AG08395 (cell line): ENCODE results near the gene ASB3.
"Not testable (repeated sequence)": the region's sequence is repeated elsewhere in the genome, so short reads cannot be mapped to it uniquely, and the experiment has no call there.

Experiments used
- DNase-seq: peaks from one replicate; pipeline ENCODE4 v3.0.0; 2012; ENCODE audit warnings: mixed read lengths, low spot score

The ASB3 gene

DNA sequence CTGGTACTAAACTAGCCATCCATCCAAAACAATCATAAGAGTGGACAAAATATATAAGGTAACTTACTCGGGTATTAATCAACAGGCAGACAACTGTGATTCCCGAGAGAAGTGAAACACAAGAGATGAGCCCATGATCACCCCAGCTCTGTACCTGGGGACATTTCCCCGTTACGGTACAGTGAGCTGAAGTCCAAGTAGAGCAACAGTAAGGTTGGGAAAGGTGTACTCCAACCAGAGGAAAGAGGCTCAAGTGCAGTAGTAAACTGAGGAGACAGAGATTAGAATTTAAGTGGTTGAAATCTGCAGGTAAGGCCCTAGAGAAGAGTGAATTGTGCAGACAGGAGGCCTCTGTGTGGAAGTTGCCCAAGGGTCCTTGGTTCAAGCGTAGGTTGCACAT, 49.7 kb downstream of the ASB3 start:
- DNase-seq, result no peak

DNA sequence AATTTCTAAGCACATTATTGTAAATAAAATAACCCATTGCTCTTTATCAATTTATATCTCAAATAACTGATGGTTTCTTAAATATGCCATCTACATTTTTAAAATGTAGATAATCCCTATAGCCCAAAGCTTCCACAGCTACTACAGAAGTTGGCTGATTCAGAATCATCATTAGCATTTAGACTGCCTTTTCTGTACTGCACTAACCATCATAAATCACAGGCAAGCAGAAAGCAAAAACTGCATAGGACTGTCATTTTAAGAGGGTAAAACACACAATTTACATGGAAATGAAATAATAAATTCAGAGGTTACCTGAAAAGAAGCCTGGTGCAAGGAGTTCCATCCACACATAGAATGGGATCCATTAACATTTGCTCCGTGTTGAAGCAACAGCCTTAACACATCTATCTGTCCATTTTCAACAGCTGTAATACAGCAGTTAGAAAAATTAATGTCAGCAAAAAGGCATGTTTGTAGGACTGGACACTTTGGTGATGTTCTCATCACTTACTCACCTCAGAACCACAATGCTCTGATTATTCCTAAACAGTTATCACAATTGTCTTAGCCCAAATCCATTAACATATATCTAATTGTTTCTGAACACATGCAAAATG, 57.5 kb downstream of the ASB3 start:
- DNase-seq, result no peak

DNA sequence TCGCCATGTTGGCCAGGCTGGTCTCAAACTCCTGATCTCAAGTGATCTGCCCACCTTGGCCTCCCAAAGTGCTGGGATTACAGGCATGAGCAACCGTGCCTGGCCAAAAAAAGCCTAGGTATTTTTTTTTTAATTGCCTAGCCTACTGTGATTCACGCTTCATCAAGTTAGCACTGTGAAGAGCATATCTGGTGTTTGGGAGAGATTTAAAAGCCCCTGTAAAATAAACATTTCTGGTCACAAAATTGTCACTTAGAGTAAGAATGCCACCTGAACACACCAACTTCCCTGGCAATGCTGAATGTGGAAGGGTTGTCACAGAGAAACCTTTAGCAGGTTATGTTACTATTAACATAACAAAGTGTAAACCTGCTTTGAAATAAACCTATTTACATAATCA, 58.8 kb downstream of the ASB3 start:
- DNase-seq, result no peak

DNA sequence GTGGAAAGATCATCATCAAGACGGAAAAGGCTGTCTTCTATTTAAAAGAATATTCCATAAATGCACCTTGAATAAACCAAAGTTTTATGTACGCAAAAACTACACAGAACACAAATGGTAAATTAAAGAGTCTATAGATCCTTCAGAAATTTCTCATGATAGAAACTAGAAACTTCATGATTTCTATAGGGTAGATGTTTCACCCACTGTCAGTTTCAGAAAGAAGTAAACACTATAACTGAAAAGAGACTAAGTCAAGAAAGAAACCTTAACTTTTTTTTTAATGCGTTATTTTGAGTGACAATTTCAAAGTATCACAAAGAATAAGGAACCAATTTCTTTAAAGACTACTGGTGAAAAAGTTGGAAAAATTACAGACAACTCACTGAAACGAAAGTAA, 61.1 kb downstream of the ASB3 start:
- DNase-seq, result no peak

DNA sequence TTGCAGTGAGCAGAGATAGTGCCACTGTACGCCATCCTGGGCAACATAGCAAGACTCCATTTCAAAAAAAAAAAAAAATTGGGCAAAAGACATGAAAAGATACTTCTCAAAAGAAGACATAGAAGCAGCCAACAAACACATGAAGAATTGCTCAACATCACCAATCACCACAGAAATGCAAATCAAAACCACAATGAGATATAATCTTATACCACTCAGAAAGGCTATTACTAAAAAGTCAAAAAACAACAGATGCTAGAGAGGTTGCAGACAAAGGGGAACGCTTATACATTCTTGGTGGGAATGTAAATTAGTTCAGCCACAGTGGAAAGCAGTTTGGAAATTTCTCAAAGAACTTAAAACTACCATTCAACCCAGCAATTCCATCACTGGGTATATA, 62.2 kb downstream of the ASB3 start:
- DNase-seq, result no peak

DNA sequence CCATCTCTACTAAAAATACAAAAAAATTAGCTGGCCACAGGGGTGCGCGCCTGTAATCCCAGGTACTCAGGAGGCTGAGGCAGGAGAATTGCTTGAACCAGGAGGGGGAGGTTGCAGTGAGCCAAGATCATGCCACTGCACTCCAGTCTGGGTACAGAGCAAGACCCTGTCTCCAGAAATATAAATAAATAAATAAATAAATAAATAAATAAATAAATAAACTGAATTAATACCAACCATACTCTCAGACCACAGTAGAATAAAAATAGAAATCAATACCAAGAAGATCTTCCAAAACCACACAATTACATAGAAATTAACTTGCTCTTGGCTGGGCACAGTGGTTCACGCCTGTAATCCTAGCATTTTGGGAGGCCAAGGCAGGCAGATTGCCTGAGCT, 65.8 kb downstream of the ASB3 start:
- not testable (repeated sequence) for DNase-seq

DNA sequence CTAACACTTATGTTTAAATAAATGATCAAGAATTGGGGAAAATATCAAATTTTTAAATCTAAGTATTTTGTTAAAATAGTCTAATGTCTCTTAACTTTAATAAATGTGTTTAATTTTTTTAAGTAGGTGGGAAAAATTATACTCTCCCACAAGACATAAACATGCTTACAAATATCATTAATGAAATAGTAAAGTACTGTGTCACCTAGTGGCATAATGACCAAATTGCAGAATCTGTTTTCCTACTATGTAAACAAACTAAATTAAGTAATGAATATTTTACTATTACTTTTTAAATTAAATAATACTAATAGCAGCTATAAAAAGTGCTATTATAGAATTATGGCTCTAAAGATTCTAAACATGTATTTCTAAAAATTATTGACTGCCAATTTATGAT, 71.2 kb downstream of the ASB3 start:
- DNase-seq, result peak; percentile 12

DNA sequence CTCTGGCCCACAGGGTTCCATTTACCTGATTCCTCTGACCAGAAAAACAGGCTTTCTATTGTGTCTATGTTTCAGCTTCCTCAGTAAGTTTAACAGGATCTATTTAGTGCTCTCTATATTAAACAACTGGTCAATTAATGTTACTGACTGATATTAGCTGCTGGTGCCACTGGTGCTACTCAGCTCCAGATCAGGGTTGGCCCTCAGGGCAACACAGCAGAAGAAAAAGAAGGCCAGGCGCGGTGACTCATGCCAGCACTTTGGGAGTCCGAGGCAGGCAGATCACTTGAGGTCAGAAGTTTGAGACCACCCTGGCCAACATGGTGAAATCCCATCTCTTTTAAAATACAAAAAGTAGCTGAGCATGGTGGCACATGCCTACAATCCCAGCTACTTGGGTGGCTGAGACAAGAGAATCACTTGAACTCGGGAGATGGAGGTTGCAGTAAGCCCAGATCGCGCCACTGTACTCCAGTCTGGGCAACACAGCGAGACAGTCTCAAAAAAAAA, 75.4 kb downstream of the ASB3 start:
- no peak for DNase-seq

DNA sequence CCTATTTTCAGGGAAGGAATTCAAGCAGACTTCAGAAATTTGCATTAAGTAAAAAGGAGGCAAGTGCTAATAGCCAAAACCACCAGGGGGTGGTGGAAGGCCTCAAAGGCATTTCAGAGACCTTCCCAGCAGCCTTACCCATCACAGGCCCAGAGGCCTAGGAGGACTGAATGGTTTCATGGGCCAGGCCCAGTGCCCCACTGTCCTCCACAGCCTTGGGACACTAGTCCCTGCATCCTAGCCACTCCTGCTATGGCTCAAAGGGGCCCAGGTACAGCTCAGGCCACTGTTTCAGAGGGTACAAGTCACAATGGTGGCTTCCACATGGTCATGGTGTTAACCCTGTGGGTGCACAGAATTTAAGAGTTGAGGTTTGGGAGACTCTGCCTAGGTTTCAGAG, 77.8 kb downstream of the ASB3 start:
- DNase-seq, result no peak

DNA sequence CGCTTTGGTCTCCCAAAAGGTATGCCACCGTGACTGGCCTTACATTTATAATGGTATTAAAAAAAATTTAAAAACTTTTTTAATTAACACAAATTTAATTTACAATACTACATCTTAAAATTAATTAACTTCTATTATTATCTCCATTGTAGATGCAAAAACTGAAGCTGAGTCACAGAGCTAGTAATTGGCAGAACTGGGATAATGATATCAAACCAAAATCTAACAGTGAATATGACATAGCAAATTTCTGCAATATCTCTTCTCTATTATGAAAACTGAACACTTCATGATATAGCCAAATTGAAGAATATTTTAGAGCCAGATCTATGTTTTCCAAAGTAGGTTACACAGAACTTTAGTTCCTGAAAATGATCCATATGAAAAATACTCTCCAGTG, 85.5 kb downstream of the ASB3 start:
- DNase-seq, result no peak

DNA sequence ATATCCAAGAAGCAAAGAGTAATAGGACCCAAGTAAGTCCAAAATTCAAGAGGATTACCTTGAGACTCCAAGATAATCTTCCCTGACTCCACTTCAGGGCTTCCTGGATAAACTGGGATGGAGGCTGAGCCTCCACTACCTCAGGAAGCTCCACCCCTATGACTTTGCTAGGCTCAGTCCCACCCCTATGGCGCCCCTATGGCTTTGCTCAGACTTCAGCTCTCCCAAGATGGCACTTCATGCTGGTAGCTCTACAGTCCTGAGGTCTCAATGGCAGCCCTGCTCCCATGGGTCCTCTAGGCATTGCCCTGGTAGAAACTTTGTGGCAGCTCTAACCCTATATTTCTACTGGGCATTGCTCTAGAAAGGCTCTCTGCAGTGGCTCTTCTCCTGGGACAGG, 89.1 kb downstream of the ASB3 start:
- DNase-seq, result no peak

DNA sequence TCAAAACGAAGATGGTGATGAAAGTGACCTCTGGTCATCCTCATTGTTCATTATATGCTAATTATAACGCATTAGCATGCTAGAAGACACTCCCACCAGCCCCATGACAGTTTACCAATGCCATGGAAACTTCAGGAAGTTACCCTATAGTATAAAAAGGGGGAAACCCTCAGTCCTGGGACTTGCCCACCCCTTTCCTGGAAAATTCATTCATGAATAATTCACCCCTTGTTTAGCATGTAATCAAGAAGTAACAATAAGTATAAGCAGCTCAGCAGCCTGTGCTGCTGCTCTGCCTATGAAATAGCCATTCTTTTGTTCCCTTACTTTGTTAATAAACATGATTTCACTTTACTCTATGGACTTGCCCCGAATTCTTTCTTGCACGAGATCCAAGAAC, 89.7 kb downstream of the ASB3 start:
- no peak for DNase-seq

DNA sequence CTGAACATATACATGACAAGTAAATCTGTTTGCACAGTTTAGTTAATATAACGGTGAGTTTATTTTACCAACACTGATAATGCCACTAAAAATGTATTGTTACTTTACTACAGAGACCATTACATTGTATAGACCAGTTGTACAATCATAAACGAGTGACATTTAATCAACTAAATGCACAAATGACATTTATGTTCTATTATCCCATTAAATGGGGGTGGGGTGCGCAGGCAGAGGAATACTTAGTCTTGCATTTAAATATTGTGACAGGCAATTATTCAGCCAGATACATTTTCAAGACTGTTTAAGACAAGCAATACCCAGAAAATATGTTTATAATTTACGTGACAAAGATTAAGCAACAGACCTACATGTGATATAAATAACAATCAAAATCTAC, 91.2 kb downstream of the ASB3 start:
- no peak for DNase-seq

DNA sequence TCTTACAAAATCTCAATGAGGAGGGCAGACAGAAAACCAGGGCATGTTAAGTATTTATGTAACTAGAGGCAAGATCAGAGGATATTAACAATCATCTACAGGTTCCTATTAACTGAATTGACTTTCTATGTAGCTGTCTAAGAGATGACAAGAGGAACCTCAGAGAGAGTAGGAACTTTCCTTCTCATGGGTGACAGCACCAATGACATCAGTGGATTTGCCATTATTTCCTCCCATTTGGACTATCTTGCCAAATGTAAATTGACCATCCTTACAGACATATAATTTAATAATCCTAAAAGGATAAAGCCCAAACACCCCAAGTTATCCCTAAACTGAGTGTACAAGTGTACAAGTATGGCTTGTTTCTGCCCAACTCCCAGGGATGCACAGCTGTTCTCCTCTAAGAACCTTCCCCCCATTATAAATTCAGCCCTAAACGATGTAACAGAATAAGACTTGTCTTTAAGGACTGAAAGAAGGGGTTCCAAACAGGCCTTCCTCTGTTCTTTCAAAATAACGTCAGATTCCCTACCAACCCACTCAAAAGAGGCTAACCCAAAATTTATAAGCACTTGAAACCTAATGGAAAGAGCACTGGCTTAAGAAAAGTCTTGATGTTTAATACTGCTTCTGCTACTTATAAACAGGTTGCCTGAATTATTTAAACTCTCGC, 92.5 kb downstream of the ASB3 start:
- no peak for DNase-seq

DNA sequence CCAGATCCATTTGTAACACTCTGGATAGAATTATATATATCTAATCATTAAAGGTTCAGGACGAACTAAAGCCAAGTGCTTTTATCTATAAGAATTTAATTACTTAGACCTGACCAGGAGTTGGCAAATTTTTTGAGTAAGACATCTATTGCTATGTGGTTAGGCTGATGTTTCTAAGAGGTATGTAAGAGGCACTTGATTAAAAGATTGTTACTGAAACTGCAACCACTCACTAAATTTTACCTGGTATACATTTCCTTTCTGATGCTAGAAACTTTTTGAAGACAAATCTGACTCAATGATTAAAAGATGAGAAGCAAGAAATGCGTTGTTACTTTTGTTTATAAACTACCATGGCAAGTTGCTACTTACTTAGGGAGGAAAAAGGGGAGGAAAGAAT, 95.9 kb downstream of the ASB3 start:
- no peak for DNase-seq

DNA sequence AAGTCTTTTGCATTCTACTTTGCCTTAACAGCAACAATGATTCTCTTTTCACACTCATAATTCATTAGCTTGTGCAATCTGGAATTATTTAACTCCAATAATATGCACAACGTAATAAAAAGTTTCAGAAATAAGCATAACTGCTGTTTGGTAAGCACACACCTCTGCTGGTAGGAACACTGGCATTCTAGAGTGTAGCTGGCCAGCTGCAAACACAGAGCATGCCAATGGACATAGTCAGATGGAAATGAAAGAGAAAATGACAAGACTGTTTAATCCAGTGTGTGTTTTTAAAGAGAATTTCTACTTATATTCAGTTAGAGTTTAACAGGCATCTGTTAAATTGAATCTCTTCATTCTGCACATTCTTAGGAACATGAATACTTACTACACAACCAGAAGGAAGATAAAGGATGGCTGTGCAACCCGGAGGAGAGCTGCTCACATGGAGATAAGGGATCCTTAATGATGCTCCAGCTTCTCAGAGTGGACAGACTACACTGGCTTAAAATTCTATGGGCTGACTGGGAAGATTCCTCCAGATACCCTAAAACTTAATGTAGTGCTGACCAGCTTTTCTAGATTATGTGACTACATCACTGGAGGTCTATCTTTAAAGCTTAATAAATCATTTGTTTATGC, 113.8 kb downstream of the ASB3 start:
- DNase-seq, result peak; percentile 12

DNA sequence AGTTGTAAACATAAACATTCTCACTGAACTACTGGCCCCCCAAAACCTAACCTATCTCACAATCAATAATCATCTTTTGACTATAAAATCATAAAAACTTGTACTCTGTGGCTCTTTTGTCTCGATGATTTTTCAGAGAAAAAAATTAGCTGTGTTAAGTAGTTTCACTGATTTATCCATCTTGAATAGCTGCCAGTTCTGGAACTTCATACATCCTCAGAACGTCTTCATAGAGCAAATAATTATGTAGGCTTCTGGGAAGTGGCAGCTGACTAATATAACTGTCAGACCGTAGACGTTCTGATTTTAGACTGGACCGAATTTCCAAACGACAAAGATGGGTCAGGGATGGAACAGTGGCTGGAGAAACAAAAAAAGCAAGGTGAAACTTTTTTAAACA, 116.4 kb downstream of the ASB3 start:
- DNase-seq, result no peak

DNA sequence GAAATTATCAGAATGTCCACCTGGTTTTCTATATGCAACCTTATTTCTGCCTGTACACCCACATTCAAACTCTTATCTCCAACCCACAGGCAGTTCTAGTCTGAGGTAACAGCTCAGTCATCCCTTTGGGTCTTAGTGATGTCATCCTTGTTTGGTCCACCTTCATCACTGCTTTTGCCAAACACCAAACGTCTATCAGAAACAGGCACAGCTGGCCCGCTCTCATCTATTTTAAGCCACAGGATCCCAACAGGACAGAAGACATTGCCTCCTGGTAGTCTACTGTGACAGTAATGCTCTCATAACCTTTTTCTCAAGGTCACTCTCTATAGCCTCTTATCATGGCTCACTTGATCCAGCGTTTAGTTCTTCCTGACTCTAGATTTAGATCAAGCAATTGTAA, 118.1 kb downstream of the ASB3 start:
- no peak for DNase-seq

DNA sequence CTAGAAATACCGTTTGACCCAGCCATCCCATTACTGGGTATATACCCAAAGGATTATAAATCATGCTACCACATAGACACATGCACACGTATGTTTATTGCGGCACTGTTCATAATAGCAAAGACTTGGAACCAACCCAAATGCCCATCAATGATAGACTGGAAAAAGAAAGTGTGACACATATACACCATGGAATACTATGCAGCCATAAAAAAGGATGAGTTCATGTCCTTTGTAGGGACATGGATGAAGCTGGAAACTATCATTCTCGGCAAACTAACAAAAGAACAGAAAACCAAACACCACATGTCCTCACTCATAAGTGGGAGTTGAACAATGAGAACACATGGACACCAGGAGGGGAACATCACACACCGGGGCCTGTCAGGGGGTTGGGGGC, 119.6 kb downstream of the ASB3 start:
- not testable (repeated sequence) for DNase-seq

DNA sequence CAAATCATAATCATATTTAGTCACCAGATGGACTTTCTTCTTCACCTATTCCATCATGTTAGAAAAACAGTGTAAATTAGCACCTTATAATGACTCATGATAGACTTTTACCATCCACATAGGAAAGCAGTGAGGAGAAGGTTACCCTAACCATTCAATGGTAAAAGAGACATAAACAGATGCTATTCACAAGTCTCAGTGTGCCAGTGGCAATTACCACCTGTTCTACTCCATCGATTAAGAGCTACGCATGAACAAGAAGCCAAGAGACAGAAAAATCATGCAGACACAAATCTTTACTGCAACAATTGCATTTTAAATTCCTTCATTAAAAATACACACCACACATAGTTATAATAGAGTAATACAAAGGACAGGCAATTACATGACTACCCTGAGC, 125.9 kb downstream of the ASB3 start:
- DNase-seq, result no peak

DNA sequence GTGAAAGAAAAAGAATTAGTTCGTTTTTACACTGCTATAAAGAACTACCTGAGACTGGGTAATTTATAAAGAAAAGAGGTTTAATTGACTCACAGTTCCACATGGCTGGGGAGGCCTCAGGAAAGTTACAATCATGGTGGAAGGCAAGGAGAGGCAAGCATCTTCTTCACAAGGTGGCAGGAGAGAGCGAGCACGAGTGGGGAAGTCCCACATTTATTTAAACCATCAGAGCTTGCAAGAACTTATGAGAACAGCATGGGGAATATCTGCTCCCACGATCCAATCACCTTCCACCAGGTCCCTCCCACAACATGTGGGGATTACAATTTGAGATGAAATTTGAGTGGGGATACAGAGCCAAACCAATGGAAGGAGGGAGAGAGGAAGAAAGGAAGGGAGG, 128.3 kb downstream of the ASB3 start:
- DNase-seq, result not testable (repeated sequence)

DNA sequence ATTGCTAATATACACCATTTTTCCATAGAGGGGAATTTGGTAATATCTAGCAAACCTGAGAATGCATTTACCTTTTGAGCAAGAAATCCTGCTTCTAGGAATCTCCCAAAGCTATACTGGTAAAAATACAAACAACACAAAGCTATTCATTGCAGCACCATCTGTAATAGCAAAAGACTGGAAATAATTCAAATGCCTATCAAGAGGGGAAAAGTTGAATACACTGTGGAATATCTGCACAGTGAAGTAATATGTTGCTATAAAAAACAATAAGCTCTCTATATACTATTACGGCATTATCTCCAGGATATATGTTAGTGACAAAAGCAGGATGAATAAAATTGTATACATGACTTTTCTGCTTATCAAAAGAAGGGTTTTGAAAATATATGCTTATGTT, 131.5 kb downstream of the ASB3 start:
- DNase-seq, result no peak

DNA sequence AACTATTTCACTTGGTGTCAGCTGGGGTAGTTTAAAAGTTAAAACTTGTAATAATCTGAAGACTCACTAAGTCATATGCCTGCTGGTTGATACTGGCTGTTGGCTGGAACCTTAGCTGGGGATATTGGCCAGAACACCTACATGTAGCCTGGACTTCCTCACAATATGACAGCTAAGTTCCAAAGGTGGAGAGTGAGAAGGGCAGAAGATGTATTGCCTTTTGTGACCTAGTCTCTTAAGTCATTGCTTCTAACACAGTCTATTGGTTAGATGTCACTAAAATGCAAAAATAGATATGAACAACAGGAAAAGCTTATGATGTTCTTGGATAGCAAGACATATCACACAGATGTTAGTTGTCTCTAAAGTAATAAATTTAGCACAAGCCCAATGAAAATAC, 132.4 kb downstream of the ASB3 start:
- DNase-seq, result no peak

DNA sequence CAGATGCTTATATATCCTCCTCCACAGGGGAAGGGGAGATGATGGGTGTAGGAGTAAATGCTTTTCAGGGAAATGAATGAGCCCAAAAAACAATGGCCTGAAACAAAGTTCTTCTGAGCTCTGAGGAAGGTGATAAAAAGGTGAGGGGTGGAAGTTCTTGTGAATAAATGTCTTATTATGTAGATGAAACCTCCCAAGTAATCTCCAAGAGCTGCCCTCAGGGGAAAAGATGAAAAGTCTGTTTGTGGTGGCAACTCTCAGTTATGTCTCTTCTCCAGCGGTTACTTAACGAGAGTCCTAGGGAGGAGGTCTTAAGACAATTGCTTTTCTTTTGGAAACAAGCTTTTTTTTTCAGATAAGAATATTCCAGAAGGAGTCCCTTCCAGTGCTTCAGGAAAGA, 134.6 kb downstream of the ASB3 start:
- DNase-seq, result no peak
